ENCODE results near the gene ZFAND3.
"Not testable (repeated sequence)": the region's sequence is repeated elsewhere in the genome, so short reads cannot be mapped to it uniquely, and the experiment has no call there.

Gene ZFAND3

DNA sequence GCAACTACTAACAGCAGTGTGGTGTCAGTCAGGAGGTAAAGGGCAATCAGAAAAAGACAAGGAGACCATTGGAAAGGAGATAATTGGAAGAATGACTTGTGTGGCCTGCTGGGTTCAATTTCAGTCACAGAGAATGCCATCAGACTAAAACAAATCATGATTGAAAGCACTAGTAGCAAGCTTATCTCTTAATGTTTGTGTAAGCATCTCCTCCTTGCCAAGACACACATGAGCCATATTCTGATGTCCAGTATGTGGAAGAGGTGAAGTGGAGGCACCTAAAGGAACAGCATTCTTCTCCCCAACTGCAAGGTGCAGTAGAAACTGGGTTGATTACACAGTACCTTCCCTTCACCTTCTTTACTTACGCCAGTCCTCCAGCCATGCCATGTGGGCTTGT lies 287.5 kb downstream of the ZFAND3 start:
- no peak for DNase-seq

DNA sequence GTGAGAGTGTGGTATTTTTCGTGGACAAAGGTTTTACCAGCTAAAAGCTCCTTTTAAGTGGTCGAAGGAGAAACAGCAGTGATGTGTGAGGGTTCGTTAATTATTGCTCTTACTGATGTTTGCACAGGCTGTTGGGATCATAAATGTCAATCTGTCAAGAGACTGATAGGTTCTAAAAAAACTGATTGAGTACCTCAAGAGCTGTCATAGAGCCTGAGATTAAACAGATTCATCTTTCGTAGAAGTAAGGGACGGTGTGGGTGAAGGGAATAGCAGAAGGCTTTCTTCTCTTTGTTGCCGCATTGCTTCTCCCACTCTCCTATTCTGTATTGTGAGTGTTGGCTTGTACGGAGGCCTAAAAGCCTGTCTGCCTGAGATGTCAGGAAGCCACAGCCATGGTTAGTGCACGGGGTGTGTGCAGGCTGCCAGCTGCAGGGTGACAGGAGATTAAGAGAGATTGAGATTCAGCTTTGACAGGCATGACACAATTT lies 291.0 kb downstream of the ZFAND3 start:
- no peak for DNase-seq

DNA sequence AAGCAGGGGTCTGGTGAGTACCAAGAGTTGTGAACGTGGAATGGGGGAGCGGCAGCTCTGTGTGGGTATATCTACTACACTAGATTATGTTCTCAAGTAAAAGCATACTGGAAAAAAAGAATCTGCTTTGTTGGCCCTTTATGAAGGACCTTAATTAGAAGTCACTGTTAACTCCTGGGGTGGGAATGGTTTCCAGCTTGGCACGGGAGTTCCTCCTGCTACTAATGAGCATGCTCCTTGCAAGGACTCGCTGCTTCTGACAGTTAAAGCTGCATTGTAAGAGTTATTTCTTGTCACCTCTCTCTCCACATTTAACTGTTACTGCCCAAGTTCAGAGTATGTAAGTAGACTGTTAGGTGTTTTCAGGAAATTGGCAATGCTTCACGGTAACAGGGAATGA lies 292.7 kb downstream of the ZFAND3 start:
- no peak for DNase-seq

DNA sequence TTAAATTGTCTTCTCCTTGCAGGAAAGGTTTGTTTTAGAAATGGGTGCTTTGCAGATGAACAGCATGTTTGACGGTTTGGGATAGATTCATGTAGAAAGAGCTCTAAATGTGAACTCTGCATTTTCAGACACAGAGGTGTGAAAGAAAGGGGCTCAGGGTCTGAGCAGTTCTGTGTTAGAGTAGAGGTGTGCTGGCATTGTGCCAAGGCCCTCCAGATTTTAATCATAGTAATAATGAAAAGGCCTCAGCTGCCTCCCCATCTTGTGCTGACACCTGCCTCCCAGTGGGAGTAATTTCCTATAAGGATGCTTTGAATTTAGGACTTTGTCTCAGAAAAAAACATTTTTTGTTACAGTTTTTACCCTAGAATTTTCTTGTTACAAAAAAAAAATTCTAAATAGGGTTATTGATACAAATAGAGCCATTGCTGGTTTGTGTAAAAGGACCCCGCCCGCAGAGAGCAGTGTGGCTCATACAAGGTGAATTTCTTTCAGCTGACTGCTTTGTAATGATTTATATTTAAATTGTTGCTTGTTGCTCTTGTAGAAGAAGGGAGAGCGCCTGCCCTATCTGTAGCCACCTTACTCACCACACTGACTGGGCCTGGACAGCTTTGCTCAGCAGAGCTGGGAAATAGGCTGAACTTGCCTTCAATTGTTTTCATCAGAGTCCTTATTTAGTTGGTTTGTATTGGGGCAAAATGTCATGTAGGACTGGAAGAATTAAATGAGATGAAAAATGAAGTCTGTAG lies 294.5 kb downstream of the ZFAND3 start:
- DNase-seq, result no peak

DNA sequence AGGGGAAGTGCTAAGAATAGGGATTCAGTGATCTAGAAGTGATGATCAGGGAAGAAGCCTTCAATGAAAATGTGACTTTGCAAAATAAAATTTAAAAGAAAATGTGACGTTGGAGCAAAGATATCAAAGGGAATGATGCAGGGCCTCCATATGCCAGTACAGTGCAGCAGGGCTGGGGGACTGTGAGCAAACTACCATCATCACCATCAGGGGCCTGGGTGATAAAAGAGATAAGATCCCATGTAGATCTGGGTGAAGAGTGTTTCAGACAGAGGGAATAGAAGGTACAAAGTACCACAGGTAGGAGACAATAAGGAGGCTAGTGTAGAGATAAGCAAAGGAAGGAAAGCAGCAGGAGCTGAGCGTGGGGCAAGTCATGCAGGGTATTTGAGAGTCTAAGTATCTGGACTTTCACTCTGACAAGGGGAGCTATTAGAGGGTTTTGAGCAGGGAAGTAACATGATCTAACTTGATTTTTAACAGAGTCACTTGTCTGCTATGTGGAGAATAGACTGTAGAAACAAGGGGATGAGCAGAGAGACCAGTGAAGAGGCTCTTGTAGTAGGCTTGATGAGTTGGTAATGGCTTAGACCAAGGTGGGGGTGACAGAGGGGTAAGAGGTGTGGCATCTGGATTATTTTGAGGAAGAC lies 295.6 kb downstream of the ZFAND3 start:
- no peak for DNase-seq

DNA sequence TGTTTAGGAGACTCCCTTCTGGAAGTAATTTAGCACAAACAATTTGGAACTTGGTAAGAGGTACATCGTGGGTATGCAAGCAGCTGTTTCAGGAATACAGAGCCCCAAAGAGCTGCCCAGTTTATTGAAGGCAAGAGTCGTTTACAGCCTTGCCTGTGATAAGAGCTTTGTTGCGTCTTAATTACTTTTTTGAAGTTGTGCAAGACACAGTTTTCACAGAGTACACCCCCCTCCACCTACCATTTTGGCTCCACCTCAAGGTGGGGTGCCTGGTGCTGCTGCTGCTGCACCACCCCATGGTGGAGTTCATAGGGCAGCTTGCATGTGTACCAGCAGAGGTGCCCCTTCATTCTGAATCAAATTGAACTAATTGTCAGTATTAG lies 296.1 kb downstream of the ZFAND3 start:
- no peak for DNase-seq

DNA sequence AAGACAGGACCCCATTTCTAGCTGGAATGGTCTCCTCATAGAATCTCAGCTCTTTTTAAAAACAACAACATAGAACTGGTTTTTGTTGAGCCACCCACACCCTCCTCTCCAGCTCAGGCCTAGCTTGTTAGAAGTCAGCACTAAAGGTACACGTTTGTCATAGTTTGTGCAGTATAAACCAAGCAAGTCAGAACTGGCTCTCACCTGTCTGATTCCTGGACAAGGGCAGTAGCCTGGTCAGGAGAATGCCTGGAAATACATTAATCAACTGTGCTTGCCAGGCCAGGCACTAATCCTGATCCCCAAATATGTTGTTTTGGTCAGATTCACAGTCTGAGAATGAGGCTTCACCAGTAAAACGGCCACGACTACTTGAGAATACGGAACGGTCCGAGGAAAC lies 296.7 kb downstream of the ZFAND3 start:
- DNase-seq, result no peak

DNA sequence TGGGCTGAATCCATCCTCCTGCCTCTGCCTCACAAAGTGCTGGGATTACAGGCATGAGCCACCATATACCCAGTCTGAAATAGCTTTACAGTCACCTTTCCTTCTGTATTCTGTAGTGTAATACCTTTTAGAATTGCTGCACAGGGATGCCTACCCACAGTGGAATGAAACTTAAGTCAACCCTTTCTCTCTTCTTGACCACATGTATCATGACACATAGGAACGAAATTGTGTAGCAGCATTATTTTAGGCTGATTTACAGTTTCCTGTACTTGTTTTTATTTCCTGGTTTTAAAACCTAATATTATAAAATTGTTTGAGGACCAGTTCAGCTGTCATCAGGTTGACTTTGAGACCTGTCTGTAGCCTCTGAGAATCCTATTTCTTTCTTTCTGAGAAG lies 297.8 kb downstream of the ZFAND3 start:
- no peak for DNase-seq

DNA sequence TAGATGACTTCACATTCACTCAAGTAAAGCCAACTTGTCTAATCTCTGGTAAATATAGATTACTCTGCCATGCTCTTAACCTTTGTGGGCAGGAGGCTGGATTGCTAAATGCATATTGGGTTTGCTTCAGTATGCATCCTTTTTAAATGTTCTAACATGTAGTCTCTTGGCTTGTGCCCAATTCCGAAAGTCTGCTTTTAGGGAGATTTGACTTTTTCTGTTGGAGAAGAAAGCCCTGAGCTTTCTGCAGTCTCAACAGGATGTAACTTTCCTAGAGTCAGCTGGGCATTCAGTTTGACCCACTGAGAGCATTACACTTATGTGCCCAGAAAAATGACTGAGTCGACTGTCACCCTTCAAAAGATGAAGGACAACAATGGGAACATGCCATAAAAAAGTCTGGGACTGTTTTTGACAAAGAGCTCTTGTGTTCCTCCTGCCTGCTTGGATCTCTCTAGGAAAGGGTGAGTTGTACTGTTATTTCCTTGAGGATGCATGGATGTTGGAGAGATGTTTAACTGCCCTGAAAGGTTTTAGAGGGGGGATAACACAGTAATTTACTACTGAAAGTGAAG lies 299.4 kb downstream of the ZFAND3 start:
- no peak for DNase-seq

DNA sequence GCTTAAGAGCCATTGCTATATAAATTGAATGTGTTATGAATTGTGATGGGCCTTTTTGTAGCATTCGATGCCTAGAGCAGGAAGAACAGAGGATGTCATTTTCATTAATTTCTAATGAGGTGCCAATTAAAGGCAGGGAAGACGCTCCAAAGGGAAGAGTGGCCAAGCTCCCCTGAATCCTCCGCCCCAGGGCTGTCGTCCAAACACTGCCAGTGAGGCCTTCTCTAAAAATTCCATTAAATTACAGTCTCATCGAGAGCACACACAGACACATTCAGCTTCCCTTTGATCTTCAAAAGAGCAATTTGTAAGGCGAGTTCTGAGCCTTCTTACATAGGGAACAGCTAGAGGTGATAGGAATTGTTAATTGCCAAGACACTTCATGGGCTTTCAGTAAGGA lies 300.0 kb downstream of the ZFAND3 start:
- no peak for DNase-seq

DNA sequence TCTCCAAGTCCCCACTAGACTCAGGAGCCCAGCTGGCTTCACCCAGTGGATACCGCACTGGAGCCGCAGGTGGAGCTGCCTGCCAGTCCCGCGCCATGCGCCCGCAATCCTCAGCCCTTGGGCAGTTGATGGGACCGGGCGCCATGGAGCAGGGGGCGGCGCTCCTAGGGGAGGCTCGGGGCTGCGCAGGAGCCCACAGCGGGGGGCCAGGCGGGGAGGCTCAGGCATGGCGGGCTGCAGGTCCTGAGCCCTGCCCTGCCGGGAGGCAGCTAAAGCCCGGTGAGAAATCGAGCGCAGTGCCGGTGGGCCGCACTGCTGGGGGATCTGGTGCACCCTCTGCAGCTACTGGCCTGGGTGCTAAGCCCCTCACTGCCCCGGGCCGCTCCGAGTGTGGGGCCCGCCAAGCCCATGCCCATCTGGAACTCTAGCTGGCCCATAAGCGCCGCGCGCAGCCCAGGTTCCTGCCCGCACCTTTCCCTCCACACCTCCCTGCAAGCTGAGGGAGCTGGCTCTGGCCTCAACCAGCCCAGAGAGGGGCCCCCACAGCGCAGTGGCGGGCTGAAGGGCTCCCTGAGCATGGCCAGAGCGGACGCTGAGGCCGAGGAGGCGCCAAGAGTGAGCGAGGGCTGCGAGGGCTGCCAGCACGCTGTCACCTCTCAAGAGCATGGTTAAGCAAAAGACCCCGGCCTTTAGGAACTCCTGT lies 304.8 kb downstream of the ZFAND3 start:
- not testable (repeated sequence) for DNase-seq

DNA sequence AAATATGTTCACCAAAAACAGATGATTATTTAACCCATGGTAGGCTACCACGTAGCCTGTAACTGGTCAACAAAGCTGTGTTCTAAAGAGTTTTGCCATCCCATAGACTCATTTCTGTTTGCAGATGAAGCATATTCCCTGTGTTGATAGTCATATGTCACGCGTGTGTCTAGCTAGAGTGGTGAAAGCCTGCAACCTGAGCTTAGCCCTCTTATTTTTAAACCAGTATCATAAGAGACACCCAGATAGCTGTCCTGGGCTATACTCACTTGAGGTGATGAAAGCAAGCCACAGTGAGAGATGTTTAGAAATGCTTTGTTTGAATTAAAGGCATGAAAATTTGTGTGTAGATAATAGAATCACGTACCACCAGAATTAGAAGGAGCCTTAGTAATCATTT lies 307.8 kb downstream of the ZFAND3 start:
- no peak for DNase-seq

DNA sequence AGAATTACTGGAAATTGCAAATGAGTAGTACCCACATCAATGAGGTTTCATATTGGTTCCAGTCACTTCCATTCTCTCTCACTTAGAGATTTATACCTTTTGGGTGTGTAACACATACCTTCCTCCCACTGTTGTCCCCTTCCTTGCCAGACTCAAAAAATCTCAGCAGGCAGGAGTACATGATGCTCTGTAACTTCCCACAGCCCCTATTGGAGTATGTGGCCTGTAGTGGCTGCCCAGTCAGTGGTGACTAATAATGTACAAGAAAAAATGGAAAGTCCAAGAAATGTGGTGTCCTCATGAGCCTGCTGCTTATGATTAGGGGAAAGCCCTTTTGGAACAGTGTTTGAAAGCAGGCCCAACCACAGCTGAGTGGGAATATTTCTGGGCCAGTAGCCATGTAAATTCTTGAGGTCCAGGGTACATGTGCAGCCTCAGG lies 312.0 kb downstream of the ZFAND3 start:
- DNase-seq, result no peak

DNA sequence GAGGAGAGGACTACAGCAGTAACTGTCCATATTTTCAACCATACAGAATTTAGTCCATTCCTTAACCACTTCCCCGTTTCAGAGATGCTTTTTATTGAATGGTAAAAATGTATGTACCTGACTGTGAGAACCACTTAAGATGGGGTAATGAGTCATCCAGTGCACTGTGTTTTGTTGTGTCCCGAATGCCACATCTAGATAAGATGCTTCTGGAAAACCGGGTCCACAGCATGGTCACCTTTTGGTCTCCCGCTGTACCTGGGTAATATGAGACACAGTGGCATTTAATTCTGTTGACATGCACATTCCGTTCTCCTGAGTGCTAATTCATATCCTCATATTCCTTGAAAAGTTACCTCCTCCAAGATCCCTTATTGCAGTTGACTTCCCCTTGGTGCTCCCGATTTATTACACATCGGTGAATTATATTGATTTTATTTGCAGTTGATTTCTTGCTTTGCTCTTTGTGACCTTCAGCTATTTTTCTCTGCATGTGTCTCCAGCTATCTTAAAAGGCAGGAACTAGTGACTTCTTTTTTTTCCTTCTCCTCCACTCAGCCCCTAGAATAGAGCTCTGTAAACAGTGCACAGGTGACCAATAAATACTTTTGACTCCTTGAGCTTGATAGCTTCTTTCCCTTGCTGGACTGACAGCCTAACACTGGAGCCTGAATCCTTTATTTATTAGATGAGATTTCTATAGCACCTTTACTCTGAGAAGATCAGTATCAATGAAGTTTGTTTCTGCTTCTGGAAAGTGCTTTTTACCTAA lies 314.6 kb downstream of the ZFAND3 start:
- no peak for DNase-seq

DNA sequence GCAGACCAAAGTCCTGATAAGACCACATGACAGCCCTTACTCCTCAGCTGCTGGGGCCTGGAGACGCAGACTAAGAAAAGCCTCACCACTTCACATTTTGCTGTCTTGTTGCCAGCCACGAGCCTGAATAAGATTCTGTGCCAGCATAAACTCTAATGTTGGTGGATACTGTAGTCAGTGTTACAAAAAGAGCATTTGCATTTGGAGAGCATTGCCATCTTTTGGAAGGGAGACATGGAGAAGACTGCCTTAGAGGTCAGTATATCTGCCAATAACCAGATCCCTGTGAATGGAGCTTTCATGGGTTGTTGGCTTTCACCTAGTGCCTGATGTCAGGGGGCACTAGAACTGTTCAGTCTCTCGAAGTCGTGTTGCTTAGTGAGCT lies 315.2 kb downstream of the ZFAND3 start:
- no peak for DNase-seq

DNA sequence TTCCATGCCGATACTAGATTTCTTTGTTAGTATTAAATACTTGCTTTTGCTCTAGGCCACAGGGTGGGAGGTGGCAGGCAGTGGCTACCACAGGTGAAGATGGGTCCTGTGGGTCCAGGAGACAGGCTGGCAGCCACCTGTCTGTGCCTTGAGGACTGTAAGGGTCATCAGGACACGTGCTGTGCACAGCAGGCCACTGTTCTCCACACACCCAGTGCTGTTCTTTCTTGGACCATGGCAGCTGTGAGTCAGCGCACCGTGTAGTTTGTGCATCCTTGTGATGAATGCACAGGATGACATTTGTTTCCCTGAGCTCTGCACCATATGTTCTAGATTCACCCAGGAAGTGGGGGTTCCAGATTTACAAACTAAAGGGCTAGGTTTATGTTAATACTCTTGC lies 317.0 kb downstream of the ZFAND3 start:
- no peak for DNase-seq

DNA sequence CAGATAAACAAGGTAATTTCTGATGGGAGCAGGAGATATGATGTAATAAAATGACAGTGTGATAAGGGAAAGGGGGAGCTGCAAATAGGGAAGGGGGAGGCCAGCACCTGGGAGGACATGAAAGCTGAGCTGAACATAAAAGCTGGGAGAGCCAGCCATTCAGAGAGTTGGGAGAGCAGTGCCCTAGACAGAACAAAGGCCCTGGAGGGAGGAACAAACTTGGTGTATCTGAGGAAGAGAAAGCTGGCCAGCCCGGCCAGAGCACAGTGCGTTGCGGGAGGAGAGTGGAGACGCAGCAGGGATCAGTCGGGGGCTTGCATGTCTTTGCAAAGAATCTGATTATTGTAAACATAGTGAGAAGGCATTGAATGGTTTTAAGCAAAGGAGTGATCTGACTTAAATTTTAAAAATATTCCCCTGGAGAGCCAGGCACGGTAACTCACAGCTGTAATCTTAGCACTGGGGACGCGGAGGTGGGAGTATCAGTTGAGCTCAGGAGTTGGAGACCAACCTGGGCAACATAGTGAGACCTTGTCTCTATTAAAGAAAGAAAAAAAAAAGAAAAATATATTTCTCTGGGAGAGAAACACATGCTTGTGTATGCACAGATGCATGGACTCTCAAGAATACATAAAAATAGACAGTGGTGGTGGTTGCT lies 318.2 kb downstream of the ZFAND3 start:
- DNase-seq, result no peak

DNA sequence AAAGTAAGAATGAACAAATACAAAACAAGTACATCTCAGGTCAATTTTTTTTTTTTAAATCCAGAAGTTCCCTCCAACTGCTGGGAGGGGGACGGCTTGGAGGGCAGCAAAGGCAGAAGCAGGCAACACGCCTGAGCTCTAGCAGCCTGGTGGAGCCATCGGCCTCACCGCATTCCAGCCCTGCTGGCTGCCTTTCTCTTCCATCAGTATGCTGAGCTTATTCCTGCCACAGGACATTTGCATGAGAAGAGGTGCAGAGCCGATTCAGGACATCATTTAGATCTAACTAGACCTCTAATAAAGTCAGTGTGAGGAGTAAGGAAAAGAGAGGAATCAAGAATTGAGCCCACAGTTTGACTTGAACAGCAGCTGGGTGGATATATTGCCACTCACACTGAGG lies 318.8 kb downstream of the ZFAND3 start:
- DNase-seq, result no peak

DNA sequence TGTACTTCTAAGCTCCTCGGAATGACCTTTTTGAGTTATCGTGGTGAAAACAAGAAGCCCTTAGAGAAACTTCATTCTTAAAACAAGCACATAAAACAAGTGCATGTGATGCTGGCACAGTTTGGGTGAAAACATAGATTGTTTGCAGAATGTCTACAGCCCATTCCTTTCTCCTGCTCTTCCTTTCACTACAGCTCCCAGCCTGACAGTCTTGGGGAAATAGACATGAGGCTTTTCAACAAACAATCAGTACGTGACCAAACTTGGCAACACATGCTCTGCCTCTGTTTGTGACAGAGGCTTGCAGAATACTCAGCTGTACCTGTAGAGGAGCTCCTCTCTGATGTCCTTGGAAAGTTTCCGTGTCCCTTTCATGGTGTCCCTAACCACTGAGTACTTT lies 321.6 kb downstream of the ZFAND3 start:
- no peak for DNase-seq

DNA sequence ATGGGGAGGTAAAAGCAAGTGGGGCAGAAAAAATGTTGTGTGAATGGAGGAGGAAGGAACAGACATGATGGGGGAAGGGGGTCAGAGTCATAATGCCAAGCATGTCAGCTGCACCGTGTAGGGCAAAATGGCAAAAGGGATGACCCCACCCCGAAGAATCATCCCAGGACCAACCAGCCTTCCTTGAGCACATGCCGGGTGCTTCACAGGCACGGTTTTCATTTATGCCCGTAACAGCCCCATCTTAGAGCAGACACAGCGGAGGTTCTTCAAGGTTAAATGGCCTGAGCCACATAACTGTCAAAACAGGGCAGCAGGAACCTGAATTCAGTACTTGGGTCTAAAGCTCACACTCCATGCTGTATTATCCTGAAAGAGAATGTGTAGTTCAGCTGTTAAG lies 322.2 kb downstream of the ZFAND3 start:
- DNase-seq, result no peak

DNA sequence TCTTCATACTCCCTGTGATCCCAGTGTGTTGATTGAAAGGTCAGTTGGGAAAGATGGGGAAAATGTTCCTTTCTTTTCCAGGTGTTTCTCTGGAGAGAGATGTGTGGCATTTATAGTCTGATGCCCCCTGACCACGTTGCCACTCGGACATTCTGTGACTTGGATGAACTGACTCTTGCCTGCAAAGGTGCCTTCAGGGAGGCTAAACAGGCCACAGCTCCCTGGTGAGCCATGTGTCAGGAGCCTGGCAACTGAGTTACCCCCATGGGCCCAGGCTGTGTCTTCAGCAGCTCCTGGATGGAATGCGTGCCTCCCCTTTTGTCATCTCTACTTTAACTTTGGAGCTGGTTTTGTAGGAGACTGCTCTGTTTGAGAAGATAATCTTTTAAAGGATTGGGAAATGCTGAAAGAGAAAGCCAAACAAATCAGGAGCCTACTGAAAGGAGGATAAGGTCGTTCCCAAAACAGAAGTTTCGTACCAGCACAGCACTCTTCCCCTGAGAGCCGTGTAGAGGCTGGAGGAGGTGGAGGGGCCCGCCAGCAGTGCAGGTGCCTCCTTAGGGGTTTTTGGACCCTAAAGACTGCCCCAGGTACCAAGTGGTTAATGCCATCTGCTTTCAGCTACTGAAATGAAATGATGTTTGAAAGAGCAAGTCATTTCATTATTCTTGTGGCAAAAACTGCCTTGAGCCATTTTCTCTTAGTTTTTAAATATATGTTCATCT lies 322.8 kb downstream of the ZFAND3 start:
- no peak for DNase-seq

All from activated T-cell treated with anti-CD3 and anti-CD28 coated beads for 4 hours (primary cell).